Medulla oblongata (tissue), 1 donor: ENCODE results near the gene MEPCE.
A peak's percentile ranks its signal among the peaks of the same experiment; 100 is the strongest.

Source experiments
- DNase-seq: peaks from one replicate; pipeline ENCODE4 v3.0.0-alpha.2; 2015; ENCODE audit errors: extremely low spot score

MEPCE gene

DNA sequence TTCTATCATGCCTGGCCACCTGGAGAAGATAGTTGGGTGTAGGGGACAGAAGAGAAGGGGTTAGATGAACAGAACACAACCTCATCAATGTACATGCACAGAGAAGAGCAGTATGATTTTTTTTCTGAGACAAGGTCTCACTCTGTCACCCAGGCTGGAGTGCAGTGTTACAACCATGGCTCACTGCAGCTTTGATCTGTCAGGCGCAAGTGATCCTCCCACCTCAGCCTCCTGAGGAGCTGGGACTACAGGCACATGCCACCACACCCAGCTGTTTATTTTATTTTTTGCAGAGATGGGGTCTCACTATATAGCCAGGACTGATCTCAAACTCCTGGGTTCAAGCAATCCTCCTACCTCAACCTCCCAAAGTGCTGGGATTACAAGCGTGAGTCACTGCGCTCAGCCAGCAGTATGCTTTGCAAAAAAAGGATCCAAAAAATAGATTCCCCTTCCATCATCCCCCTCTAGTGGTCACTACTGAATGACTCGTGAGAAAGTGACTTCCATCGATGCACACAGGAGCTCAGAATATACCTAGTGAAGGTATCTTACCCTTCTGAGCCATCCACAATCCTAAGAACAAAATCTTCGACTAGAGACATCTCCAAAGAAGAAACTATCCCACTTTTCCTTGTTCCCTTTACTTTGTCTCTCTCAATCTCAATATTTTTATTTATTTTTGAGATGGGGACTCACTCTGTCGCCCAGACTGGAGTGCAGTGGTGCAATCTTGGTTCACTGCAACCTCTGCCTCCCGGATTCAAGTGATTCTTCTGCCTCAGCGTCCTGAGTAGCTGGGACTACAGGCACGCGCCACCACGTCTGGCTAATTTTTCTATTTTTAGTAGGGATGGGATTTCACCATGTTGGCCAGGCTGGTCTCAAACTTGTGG, 22.1 kb upstream of the MEPCE start:
- peak; percentile 62 for DNase-seq

GRCh38 chr7:100411101-100411500, 18.5 kb upstream of the MEPCE start:
- DNase-seq, result no peak

GRCh38 chr7:100413346-100413745, 16.3 kb upstream of the MEPCE start:
- DNase-seq, result no peak

GRCh38 chr7:100413889-100414288, 15.7 kb upstream of the MEPCE start:
- no peak for DNase-seq

GRCh38 chr7:100415448-100415847, 14.2 kb upstream of the MEPCE start:
- no peak for DNase-seq

DNA sequence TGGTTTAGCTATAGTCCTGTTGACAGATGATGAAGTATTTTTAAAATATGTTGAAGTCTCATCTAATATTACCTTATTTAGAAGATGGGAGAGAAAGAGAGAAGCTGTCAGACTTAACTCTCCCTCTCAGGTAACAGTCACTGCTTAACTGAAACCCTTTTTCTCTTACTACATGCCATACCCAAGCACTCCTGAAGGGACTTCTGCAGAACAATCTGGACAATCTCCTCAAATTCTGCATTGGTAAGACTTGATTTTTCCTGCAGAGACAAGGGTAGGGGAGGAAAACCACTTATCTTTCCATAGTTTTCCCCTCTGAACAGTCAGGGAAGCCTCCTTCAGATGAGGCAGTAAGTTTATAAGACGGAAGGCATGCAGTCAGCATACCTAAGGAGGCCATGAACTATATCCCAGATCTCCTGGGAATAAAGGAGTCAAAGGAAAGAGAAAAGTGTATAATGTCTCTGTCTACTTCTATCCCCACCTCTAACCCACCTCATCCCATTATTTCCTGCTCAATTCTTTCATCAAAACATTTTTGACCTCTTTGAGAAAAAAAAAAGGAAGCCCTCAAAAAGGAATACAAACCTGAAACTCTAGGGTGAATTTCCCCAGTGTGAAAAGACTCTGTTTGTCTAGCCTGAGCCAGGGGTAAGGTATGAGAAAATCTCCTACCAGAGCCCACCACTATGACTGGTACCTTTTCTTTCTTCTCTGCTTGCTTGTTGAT, 10.5 kb upstream of the MEPCE start:
- DNase-seq, result no peak

DNA sequence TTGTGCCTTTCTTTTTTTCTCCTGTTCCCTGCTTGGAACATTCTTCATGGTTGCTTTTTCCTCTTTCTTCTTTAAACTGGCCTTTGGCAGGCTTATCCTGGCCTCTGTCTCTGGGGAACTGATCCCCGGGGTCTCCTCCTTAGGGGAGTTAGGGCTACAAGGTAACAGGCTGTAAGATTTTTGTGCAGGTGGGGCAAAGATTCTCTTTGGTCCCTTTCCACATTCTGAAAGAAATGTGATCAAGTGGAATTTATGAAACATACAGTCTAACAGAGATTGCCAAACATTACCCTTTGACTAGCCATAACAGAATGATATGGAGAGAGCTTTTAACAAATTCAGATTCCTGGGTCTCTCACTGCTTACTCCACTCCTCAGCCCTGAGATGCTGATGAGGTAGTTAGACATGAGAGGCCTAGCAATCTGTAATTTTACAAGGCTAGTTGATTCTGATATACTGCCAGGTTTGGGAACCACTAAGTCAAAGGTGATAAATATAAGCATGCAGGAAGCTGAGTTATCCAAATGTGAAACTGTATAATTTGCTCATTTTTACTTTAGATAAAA, 9.9 kb upstream of the MEPCE start:
- DNase-seq, result no peak

DNA sequence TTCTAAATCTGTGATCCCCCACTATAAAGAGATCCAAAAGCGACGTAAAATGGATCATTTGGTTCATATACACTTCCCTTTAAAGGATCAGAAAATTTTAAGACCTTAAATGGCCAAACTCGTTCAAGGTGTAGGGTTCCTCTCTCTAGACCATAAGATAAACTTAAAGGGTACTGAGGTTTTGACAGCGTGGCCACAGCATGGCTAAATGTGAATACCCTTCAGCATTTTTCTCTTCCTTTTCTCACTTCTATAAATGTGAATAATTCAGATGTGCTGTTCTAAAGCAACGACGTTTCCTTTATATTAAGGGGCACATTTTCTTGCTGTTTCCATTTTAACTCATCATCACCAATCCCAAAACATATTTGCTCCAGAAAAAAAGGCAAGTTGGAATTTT, 6.3 kb upstream of the MEPCE start:
- DNase-seq, result no peak

DNA sequence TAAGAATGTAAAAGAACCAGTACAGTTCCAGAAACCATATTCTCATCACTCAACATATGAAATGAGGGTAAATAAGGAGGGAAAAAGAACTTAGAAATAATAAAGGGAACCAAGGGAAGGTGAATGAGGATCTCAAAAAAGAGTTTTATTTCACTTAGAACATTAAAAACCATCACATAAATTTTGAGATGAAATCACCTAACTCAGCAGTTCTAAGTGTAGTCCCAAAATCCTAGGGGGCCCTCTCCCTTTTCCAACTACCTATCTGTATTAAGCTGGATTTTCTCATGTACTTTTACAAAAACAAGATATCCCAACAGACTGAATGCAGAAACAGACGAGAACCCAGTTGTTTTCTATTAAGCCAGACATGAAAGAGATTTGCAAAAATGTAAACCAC, 4.3 kb upstream of the MEPCE start:
- no peak for DNase-seq

GRCh38 chr7:100426516-100426915, 3.1 kb upstream of the MEPCE start:
- no peak for DNase-seq

DNA sequence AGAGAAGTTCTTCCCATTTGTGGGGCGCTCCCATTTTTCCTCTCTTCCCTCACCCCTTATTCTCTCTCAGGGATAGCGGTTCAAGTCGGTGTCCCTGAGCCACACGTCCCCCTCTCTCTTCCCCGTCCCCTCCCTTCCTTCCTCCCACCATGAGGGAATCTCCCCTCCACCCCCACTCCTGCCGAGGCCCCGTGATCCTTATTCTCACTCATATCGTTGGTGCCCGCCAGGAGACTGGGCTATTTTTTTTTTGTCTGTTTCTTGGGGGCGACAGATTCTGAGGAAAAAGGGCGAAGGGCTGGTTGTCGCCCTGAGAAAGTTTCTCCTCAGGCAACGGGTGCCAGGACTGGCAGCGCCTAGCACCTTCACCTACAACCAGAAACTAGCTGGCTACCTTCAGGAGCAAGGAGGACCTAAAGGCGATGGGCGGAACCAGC, 1.9 kb upstream of the MEPCE start:
- no peak for DNase-seq

GRCh38 chr7:100428199-100428966, 1.2 kb upstream of the MEPCE start, which contains the start of gene ZCWPW1:
Gene ZCWPW1 (minus strand): TSS chr7:100428703. CDS start chr7:100420649, 8,054 bp downstream.
- DNase-seq, result peak; percentile 97

DNA sequence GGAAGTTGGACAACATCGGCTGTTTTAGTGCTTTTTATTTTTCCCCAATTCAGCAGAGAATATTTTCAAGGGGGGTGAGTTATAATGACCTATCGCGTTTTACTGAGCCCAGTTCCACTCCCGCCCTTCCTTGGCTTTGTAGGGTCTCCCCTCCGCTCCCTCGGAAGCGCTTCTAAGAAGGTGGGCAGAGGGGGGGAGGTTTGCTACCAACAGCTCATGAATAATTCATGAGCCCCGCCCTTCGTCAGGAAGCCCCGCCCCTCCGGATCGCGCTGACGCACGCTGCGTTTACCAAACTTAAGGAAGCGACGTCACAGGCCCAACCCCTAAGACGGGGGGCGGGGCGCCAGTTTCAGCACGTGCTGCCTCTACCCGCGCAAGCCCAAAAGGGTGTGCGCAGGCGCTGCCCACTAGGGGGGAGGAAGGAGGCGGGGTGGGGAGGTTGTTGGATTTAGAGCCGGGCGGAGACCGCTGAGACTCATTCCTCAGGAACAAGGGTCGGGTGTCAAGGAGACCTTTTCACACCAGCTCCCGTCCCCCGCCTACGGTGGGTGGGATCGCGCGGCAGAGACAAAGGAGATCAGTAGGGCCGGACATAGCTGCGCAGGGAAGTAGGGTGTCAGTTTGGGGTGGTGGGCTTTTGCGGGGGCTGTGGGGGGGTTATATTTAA, 529 bp upstream of the MEPCE start:
- DNase-seq, result peak; percentile 99

GRCh38 chr7:100430493-100431285, 1.1 kb downstream of the MEPCE start:
- DNase-seq, result peak; percentile 35

DNA sequence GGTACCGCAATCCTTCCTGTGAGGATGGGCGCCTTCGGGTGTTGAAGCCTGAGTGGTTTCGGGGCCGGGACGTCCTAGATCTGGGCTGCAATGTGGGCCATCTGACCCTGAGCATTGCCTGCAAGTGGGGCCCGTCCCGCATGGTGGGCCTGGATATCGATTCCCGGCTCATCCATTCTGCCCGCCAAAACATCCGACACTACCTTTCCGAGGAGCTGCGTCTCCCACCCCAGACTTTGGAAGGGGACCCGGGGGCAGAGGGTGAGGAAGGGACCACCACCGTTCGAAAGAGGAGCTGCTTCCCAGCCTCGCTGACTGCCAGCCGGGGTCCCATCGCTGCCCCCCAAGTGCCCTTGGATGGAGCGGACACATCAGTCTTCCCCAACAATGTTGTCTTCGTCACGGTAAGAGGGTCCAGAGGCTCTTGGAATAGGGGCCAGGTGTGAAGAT, 1.7 kb downstream of the MEPCE start:
- no peak for DNase-seq

- no peak for DNase-seq
Observed at GRCh38 chr7:100432053-100432452, 2.4 kb downstream of the MEPCE start.

DNA sequence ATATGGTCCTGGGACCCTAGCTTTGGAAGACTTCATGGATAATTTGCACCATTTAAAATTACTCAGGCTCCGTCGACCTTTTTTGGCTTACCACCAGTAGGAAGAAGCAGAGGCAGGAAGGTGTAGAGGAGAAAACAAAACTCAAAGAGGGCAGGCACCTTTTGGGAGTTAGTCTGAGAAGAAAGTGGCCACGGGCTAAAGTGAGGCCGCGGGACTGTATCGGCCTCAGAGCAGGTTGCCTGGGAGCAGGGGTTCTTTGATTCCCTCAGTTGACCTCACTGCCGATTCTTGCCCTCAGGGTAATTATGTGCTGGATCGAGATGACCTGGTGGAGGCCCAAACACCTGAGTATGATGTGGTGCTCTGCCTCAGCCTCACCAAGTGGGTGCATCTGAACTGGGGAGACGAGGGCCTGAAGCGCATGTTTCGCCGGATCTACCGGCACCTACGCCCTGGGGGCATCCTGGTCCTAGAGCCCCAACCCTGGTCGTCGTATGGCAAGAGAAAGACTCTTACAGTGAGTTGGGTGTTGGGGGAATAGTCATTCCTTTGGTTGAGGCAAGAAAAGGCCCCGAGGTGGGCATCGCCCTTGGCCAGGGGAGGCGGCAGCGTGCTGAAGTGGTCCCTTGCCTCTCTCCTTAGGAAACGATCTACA, 3.1 kb downstream of the MEPCE start:
- no peak for DNase-seq

DNA sequence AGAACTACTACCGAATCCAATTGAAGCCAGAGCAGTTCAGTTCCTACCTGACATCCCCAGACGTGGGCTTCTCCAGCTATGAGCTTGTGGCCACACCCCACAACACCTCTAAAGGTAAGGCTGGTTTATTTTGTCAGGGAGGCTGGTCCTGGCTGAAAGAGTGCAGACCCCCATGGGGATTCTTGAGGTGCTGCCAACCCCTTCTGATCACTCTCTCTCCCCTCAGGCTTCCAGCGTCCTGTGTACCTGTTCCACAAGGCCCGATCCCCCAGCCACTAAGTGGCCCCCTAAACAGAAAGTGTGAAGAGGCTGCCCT, 3.6 kb downstream of the MEPCE start:
- no peak for DNase-seq

GRCh38 chr7:100433592-100434296, 4.1 kb downstream of the MEPCE start:
- DNase-seq, result no peak
